ENCODE measurements around the gene DHX16.
"Not testable (repeated sequence)": the region's sequence is repeated elsewhere in the genome, so short reads cannot be mapped to it uniquely, and the experiment has no call there.

The DHX16 gene

GRCh38 chr6:30664994-30665767 is 7.6 kb downstream of the DHX16 start:
- DNase-seq (ENCODE audit: low read depth) = no peak
- no peak overlapping the region for H3K4me3 ChIP-seq (ENCODE audit: low read depth, low read length)
- no peak for TF ChIP-seq CTCF (conservative IDR thresholded peaks at IDR 0.05; ENCODE audit: low read depth, low read length)

DNA sequence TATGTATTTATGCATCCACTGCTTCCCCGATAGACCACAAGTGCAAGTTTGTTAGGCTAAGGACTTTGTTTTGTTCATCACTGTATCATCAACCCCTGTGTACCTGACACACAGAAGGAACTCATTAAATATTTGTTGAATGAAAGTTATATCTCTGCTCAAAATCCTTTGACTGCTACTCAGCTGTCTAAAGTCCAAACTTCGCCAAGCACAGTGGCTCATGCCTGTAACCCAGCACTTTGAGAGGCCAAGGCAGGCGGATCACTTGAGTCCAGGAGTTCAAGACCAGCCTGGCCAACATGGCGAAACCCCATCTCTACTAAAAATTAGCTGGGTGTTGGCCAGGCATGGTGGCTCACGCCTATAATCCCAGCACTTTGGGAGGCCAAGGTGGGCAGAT is 14.9 kb downstream of the DHX16 start:
- H3K4me3 ChIP-seq (ENCODE audit: low read depth, low read length); DNase-seq (ENCODE audit: low read depth): not testable (repeated sequence)

DNA sequence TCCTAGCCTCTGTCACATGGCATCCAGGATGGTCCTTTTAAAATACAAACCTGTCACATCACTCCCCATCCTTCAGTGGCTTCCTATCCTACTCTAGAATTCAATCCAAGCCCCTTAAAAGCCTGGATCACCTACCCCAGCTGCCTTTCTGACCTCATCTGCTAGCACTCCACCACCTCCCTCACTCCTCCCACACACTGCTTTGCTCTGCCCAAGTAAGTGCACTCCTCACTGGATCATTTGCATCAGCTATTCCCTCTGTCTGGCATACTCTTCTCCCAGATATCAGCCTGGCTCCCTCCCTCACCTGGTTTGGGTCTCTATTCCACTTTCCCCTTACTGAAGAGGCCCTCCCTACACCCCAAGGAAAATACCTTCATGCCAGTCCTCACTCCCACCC is 15.4 kb downstream of the DHX16 start:
- no peak overlapping the region for H3K4me3 ChIP-seq (ENCODE audit: low read depth, low read length)
- no peak for TF ChIP-seq CTCF (conservative IDR thresholded peaks at IDR 0.05; ENCODE audit: low read depth, low read length)
- no peak for DNase-seq (ENCODE audit: low read depth)

- no peak for DNase-seq (ENCODE audit: low read depth)
- no peak for TF ChIP-seq CTCF (conservative IDR thresholded peaks at IDR 0.05; ENCODE audit: low read depth, low read length)
- H3K4me3 ChIP-seq (ENCODE audit: low read depth, low read length) = no peak overlapping the region
These were observed 16.3 kb downstream of the DHX16 start for GRCh38 chr6:30656513-30656912.

- no peak overlapping the region for H3K4me3 ChIP-seq (ENCODE audit: low read depth, low read length)
- peak; percentile 33 for DNase-seq (ENCODE audit: low read depth)
- TF ChIP-seq CTCF (conservative IDR thresholded peaks at IDR 0.05; ENCODE audit: low read depth, low read length) = no peak
These were observed 17.1 kb downstream of the DHX16 start for GRCh38 chr6:30655743-30656094.

GRCh38 chr6:30654798-30655742 is 17.7 kb downstream of the DHX16 start:
- no peak for TF ChIP-seq CTCF (conservative IDR thresholded peaks at IDR 0.05; ENCODE audit: low read depth, low read length)
- DNase-seq (ENCODE audit: low read depth) = no peak
- H3K4me3 ChIP-seq (ENCODE audit: low read depth, low read length) = no peak overlapping the region

- no peak for DNase-seq (ENCODE audit: low read depth)
- TF ChIP-seq CTCF (conservative IDR thresholded peaks at IDR 0.05; ENCODE audit: low read depth, low read length) = no peak
- no peak overlapping the region for H3K4me3 ChIP-seq (ENCODE audit: low read depth, low read length)
These were observed 21.7 kb downstream of the DHX16 start for GRCh38 chr6:30651143-30651542.
